KG1 (cell line): ENCODE data around the gene NOXO1.
"Not testable (repeated sequence)": the region's sequence is repeated elsewhere in the genome, so short reads cannot be mapped to it uniquely, and the experiment has no call there.

Experiments used
- DNase-seq: peaks from one replicate; lab custom pipeline; 2025; lab: John Stamatoyannopoulos, UW

The NOXO1 gene

GRCh38 chr16:1962161-1963153 is 18.8 kb downstream of the NOXO1 start:
- DNase-seq: not testable (repeated sequence)

- no peak for DNase-seq
Observed at GRCh38 chr16:1961651-1962067, 19.6 kb downstream of the NOXO1 start.

GRCh38 chr16:1960665-1961630 is 20.3 kb downstream of the NOXO1 start:
- no peak for DNase-seq

- DNase-seq: peak; percentile 76
Observed at GRCh38 chr16:1959269-1960039, 21.8 kb downstream of the NOXO1 start, which contains the start of gene NDUFB10. Gene NDUFB10 (plus strand): TSS chr16:1959538. CDS start chr16:1959625, 87 bp downstream.

- no peak for DNase-seq
Observed at GRCh38 chr16:1958715-1959268, 22.5 kb downstream of the NOXO1 start.

- not testable (repeated sequence) for DNase-seq
Observed at GRCh38 chr16:1958143-1958491, 23.2 kb downstream of the NOXO1 start.

- not testable (repeated sequence) for DNase-seq
Observed at GRCh38 chr16:1957434-1958142, 23.7 kb downstream of the NOXO1 start.

GRCh38 chr16:1953734-1954133 is 27.5 kb downstream of the NOXO1 start:
- no peak for DNase-seq

- no peak for DNase-seq
Observed at GRCh38 chr16:1950559-1950958, 30.7 kb downstream of the NOXO1 start.

- no peak for DNase-seq
Observed at GRCh38 chr16:1950047-1950446, 31.2 kb downstream of the NOXO1 start.

GRCh38 chr16:1949507-1949906 is 31.8 kb downstream of the NOXO1 start:
- DNase-seq: no peak

GRCh38 chr16:1947369-1947670 is 33.9 kb downstream of the NOXO1 start:
- DNase-seq: no peak

GRCh38 chr16:1946495-1947368 is 34.5 kb downstream of the NOXO1 start:
- no peak for DNase-seq

GRCh38 chr16:1945559-1946391 is 35.5 kb downstream of the NOXO1 start:
- DNase-seq: no peak

- DNase-seq: no peak
Observed at GRCh38 chr16:1944612-1945199, 36.6 kb downstream of the NOXO1 start.

- peak; percentile 97 for DNase-seq
Observed at GRCh38 chr16:1942810-1943726, 38.2 kb downstream of the NOXO1 start, which contains the start of gene MSRB1. Gene MSRB1 (minus strand): TSS chr16:1943199. CDS start chr16:1943156, 43 bp downstream.
